NCI-H460 (cell line): ENCODE results near the gene PLVAP. TPM values are rescaled to one million over a fixed set of nuclear protein-coding genes. Genes with fewer than 3 reads are reported as not detected.

Source experiments
- DNase-seq: peaks from one replicate; pipeline ENCODE4 v3.0.0-alpha.2; 2016; ENCODE audit warnings: low read depth; ENCODE audit errors: extremely low read depth
- total RNA-seq: library from RNA; depleted of rRNA; stranded (reverse); fragments of >200 nt; shearing (Covaris generic); gene quantifications from 2 replicates; pipeline ENCODE4 v1.2.3, GENCODE V29; 2014

The PLVAP gene
- total RNA-seq, 1 experiment from 2014 or later: not detected

GRCh38 chr19:17359905-17360800, 17.0 kb downstream of the PLVAP start:
- no peak for DNase-seq

GRCh38 chr19:17358395-17358794, 18.7 kb downstream of the PLVAP start:
- DNase-seq: no peak

- no peak for DNase-seq
Observed at GRCh38 chr19:17357724-17358123, 19.4 kb downstream of the PLVAP start.

GRCh38 chr19:17357078-17357666, 20.0 kb downstream of the PLVAP start:
- no peak for DNase-seq

GRCh38 chr19:17353386-17353785, 23.8 kb downstream of the PLVAP start:
- DNase-seq: no peak

GRCh38 chr19:17352608-17353280, 24.4 kb downstream of the PLVAP start:
- no peak for DNase-seq

GRCh38 chr19:17351815-17352435, 25.2 kb downstream of the PLVAP start:
- no peak for DNase-seq

GRCh38 chr19:17348700-17349099, 28.4 kb downstream of the PLVAP start:
- DNase-seq: no peak

GRCh38 chr19:17347877-17348276, 29.3 kb downstream of the PLVAP start:
- no peak for DNase-seq

- DNase-seq: no peak
Observed at GRCh38 chr19:17347361-17347760, 29.8 kb downstream of the PLVAP start.

- peak; percentile 51 for DNase-seq
Observed at GRCh38 chr19:17346109-17346671, 31.0 kb downstream of the PLVAP start.

- DNase-seq: no peak
Observed at GRCh38 chr19:17341845-17342244, 35.3 kb downstream of the PLVAP start.

- no peak for DNase-seq
Observed at GRCh38 chr19:17341386-17341785, 35.8 kb downstream of the PLVAP start.

- no peak for DNase-seq
Observed at GRCh38 chr19:17340871-17341357, 36.2 kb downstream of the PLVAP start.

- DNase-seq: no peak
Observed at GRCh38 chr19:17340302-17340870, 36.8 kb downstream of the PLVAP start.

- DNase-seq: no peak
Observed at GRCh38 chr19:17339088-17339741, 37.9 kb downstream of the PLVAP start.

GRCh38 chr19:17338433-17339078, 38.6 kb downstream of the PLVAP start:
- DNase-seq: no peak

GRCh38 chr19:17337675-17338432, 39.3 kb downstream of the PLVAP start:
- DNase-seq: no peak
